HT-29 (cell line): ENCODE results near the gene IQGAP2. TPM values are rescaled to one million over a fixed set of nuclear protein-coding genes. Genes with fewer than 3 reads are reported as not detected.

Experiments used
- DNase-seq: peaks from one replicate; pipeline ENCODE4 v3.0.0-alpha.2; 2015; ENCODE audit warnings: low spot score
- total RNA-seq: library from RNA; depleted of rRNA; stranded (reverse); fragments of >200 nt; shearing (Covaris generic); gene quantifications from 2 replicates; pipeline ENCODE4 v1.2.3, GENCODE V29; 2014

The IQGAP2 gene
- total RNA-seq, 1 experiment from 2014 or later = 18.6 TPM

DNA sequence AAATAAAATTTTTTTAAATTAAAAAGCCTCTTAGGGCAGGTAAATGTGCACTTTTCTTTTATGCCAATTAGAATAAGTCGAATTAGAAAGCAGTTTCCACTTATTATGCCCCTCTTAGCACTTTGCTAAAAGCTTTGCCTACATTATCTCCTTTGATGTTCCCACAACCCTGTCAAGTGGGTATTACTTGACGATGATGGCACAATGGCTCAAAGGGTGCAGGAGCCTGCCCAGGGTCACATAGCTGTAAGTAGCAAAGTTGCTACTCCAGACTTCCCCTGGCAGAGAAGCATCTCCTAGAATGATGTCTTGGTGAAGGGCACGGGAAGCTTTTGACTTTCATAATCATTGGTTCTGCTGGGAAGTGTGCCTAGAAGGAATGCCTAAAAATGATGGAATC lies 18.4 kb upstream of the IQGAP2 start:
- no peak for DNase-seq

DNA sequence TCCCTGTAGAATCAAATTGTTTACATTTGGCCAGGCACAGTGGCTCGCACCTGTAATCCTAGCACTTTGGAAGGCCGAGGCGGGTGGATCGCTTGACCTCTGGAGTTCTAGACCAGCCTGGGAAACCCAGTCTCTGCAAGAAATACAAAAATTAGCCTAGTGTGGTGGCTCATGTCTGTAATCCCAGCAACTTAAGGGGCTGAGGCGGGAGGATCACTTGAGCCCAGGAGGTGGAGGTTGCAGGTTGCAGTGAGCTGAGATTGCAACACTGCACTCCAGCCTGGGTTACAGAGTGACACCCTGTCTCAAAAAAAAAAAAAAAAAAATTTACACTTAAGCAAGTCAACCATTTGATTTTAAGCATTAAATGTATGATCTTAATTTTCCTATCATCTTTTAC lies 17.5 kb upstream of the IQGAP2 start:
- DNase-seq = no peak

DNA sequence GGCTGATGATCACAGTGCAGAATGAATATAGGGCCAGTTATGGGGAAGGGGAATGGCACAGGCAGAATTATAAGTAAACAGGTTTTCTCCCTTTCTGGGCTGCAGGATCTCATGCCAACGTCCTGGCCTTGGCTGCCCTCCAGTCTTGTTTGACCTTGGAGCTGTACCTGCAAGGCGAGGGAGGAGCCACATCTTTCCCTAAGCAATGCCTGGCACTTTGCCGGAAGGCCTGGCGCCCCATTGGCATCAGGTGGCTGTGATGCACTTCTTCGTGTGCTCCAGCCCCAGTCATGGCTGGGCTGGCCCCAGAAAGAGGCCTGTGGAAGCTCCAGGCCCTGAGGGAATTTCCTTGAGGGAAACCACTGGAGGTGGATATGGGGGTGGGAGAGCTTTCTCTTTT lies 16.7 kb upstream of the IQGAP2 start:
- peak; percentile 65 for DNase-seq

DNA sequence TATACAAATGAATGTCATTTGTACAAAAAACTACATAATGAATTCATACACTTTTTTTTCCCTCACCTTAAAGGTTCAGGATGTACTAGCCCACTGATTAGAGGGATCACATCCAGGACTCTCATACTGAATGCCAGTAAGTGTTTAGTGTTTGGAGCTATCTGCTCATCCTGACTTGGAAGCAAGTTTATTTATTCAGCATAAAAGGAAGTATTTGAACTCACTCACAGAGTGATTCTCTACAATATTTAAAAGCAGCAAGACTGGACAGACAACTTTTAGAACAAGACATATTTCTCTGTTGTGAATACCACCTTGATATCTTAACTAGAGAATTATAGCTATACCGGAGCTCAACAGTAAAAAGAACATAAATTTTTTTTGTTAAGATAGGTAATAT lies 14.8 kb upstream of the IQGAP2 start:
- peak; percentile 65 for DNase-seq

DNA sequence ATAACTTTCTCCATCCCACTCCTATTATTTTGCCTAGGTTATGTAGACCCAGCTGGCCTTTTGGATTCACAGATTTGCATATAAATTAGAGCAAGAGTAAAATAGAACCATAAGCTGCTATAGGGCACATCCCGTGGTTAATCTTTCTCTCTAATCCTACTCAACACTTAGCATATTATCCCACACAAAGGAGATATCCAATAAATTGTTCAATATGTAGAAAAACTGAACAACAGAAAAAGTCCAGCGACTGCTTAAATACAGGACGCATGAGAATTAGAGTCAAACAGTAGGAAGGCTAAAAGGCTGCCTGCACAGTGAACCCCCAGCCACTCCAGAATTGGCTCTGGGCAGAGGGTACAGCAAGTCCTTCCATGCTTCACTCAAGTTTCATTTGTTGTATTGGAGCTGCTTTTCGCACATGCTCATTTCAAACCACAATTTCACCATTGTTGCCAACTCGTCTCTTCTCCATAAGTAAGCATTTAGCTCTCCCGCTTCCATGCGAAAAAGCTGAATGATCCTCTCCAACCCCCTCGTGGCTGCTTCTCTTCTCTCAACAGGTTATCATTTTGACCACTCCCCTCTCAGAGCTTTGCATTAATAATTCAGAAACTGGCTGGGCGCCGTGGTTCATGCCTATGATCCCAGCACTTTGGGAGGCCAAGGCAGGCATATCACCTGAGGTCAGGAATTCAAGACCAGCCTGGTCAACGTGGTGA lies 14.1 kb upstream of the IQGAP2 start:
- DNase-seq = no peak

DNA sequence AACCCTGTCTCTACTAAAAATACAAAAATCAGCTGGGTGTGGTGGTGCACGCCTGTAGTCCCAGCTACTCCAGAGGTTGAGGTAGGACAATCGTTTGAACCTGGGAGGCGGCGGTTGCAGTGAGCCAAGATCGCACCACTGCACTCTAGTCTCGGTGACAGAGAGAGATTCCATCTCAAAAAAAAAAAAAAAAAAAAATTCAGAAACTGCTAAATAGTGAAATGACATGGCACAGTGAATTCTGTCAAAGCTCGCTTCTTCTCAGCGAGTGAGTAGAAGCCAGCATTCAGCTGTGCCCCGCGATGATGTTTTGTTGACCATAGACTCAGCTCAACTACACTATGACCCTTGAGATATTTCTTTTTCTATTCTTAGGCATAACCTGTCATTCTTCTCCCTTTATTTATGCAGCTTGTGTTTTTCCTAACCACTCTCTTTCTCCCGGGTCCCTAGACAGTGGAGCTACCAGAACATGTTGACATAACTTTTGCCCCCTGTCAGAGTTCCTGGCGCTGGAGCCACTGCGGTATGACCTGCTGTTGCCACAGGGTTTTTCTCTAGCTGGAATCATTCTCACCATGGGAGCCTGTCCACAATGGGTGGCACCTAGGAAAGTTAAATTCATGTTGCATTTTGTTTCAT lies 13.5 kb upstream of the IQGAP2 start:
- DNase-seq = no peak

DNA sequence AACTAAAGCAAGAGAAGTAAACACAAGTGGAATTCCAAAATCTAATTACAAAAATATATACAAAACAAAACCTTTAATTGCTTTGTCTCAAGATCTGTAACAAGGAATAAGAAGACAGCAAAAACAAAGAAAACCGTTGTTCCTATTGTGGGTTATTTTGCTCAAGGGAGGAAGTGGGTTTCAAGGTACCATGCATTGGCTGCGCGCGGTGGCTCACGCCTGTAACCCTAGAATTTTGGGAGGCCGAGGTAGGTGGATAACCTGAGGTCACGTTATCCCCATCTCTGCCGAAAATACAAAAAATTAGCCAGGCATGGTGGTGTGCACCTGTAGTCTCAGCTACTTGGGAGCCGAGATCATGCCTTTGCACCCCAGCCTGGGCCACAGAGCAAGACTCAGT lies 12.1 kb upstream of the IQGAP2 start:
- DNase-seq = no peak

DNA sequence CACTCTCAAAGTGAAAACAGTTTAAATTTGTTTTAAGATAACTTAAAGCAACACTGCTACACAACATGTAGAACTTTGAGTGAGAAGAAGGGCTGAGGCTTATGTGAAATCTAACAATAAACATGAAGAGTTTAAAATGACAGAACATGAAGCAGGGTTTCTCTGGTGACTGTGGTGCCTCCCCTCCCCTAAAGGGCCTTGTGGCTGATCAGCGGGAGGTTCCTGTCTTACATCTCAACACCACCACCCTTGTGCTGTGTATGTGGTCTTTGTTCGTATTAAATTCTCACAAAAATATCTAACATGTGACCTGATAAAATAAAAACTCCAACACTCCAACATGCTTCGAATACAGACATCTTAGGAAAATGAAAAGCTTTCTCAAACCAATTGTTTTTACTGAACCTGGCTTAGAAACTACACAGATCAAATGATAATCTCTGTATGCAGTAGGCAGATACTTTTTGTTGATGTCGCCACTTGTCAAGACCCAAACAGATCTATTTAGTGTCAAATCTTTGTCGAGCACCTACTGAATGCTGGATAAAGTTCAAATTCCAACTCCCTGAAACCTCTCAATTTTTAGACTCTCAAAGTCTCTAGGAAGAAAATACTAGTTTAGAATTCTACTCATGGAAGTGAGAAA lies 9.9 kb upstream of the IQGAP2 start:
- no peak for DNase-seq

DNA sequence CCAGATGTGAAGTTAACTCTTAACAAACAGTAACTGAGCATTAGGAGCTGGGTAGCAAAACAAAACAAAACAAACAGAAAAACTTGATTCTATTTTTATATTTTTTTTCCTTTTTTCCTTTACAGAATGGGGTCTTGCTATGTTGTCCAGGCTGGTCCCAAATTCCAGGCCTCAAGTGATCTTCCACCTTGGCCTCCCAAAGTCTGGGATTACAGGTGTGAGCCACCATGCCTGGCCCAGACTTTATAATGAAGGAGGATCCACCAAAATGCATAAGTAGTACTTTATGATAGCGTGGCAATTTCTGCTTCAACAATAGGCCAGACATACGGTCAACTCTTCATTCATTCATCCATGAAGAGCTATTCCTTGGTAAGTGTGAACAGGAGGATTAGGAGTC lies 5.9 kb upstream of the IQGAP2 start:
- no peak for DNase-seq

DNA sequence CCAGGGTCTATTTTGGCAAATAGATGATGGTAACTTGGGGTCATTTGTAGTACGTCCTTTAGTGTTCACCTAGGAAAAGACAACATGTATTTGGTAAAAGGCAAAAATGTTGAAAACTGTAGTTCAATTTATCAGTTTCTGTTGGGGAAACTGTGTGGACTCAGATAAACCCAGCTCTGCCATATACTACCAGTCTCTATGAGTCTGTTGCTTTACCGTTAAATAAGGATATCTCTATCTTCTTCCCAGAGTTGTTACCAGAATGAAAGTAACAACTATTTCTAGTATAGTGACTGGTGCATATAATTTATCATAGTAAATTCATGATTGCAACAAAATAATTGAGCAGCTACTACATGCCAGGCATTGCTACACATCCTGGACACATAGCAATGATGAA lies 3.8 kb upstream of the IQGAP2 start:
- DNase-seq = no peak

DNA sequence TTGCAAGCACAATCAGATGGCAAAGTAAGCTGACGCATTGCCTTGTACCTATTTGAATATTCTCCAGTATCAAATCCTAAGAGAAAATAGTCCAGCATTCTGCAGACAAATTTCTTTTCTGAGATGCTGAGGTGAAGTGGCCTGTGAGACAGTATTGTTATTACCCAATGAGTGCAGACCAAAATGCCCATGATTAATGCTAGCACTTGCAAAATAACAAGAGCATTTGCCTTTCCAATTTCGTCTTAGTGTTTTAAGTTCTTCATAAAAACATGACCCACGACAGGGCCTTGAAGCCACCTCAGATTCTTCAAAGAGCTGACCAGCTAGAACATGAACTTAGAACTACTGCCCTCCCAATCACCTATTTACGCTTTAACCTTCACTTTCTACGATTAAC lies 2.6 kb upstream of the IQGAP2 start:
- no peak for DNase-seq

DNA sequence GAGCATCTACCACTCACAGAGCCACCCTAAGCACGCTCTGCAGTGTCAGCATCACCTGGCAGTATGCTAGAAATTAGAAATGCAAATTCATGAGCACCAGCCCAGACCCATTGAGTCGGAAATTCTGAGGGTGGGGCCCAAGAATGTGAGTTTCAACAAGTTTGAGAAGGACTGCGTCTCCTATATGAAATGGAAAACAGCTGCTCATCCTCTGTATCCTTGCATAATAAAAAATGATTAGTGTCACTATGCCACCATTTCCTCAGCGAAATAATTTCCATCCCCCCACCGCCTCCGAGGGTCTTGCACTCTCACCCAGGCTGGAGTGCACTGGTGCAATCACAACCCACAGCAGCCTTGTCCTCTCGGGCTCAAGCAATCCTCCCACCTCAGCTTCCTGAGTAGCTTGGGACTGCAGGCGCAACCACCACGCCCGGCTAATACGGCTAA lies 1.3 kb upstream of the IQGAP2 start:
- no peak for DNase-seq

DNA sequence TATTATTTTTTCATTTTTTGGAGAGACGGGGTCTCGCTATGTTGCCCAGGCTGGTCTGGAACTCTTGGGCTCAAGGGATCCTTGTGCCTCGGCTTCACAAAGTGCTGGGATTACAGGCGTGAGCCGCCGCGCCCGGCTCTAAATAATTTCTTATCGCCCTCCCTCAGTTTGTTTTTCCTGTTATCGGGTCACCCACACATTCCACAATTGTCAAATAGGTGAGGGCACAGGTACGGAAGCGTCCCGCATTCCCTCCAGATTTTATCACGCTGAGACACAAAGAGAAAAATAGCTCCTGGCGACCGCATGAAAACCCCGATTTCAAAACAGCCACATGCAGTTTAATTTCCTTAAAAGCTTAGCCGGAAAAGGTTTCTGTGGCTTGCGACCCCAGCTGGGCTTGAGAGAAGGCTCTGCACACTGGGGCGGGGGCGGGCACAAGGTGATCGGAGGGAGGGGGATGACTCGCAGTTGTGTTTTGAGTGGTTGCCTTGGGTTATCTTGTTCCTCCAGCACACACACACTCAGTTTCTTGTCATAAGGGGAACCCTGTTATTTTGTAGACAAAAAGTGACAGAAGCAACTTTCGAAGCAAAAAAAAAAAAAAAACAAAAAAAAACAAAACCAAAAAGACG lies 717 bp upstream of the IQGAP2 start:
- DNase-seq = peak; percentile 36

DNA sequence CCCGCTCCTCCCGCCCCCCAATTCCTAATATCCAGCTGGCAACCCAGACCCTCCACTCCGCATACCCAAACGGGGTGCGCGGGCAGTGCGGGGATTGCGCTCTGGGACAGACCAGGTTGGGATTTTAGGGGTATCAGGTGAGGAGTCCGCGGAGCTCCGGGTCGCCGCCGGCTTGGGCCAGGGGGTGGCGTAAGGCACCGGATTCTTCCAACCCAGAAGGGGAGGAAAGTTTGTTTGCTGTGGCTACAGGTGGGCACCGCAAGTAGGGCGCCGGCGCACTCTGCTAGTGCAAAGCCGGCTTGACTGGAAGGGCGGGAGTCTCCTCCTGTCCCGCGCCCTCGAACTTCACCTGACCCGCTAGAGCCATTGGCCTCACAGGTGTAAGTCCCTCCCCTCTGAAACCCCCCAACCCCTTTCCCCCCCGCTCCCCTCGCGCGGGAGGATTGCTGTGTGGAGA lies 709 bp downstream of the IQGAP2 start:
- peak; percentile 75 for DNase-seq

DNA sequence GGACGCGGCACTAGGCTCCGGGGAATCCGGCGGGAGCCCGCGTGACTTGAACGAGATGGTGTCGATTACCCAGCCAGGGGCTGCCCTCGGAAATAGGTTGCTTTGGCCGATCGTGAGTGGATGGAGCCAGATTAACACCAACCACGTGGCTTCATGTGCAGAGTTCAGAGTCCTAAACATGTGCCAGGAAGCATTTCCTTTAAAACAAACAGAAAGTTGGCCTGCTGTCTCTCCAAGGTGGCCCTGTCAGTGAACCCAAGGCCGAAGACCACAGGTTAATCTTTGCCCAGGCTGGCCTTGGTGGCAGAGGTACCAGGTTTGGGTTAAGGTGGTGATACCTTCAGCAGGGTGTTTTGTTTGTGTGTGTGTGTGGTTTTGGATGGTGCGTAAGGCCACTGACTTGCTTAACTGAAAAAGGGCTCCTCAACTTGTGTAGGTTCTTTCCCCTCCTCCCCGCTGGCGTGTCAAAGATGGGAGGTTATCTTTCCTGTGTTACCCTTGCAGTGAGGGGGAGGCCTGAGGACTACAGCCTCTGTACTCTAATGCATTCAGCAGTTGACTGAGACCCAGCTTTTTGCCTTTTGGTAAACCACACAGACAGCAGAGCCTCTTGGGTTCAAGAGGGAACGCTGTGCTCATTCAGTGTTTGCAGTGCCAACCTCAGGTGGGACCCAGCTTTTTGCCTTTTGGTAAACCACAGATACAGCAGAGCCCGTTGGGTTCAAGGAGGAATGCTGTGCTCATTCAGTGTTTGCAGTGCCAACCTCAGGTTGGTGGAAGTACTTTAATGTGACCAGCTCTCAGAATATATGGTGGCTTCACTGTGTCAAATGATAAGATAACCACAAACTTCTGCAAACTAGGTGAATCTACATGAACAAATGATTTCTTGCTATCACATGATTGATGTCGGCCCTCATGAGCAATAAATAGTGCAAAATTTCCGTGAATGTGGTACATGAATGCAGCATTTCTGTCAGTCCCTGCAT lies 1.4 kb downstream of the IQGAP2 start:
- DNase-seq = peak; percentile 71

DNA sequence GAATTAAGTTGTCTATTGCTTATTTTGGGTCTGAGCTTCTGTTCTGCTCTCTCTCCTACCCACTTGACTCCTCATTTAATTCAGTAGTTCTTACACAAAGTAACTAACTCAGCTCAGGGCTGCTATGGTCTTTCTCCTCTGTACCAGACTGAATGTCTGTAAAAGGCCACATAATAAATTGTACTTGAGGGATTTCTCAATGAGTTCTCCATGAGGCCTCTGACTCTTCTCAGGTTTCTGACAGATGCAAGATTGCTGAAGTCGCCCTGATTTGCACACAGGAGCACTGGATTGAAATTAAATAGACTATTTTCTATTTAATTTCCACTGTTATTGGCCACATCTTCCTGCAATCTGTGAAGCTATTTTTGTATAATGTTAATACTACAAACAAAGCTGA lies 2.9 kb downstream of the IQGAP2 start:
- no peak for DNase-seq

DNA sequence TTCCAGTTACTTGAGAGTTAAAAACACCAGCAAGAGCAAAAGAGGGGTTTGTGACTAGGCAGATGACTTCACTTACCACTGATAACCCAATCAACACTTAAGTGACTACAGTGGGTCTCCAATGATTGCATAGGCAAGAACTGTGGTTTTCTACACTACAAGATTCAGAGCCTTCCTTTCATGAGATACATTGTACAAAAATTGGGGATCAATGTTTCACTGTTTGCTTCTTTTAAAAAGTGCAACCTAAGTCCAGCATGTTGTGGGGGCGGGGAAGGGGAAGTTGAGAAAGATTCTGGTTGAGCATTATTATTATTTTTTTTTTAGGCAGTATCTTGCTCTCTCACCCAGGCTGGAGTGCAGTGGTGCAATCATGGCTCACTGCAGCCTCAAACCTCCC lies 3.6 kb downstream of the IQGAP2 start:
- no peak for DNase-seq

DNA sequence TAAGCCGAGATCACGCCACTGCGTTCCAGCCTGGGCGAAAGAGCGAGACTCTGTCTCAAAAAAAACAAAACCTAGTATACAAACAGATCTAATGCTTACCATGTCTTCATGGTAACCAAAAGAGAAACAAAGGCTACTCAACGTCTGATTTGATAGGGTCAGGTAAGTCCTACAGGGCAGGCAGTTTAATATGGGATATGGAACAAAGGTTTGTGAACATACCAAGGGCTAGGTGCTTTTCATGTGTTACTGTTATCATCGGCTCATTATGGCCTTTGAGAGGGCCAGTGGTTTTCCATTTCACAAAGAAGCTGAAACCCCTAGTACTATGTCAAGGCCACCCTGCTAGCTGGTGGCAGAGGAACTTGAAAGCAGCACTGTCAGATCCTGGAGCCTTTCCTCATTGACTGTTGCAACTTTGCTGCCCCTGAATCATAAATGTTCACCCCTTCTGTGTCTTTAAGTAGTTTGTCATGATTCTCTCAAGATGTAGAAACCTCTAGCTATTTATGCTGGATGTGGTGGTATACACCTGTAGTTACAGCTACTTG lies 5.1 kb downstream of the IQGAP2 start:
- no peak for DNase-seq

DNA sequence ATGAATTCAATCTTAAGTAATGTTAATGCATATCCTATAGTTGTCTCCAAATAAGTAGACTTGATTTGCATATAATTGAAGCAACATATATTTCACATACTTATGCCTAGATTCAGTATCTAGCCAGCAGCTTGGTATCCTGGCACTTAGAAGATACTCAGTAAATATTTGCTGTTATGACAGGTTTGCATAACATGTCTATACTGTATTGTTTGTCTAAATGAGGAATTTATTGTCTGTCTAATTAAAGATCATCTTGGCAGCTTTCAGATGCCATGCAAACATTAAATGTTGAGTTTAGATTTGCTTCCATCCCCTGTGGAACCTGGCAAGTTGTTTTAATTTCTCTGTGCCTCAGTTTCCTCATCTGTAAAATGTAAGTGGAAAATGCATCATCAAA lies 9.4 kb downstream of the IQGAP2 start:
- no peak for DNase-seq

DNA sequence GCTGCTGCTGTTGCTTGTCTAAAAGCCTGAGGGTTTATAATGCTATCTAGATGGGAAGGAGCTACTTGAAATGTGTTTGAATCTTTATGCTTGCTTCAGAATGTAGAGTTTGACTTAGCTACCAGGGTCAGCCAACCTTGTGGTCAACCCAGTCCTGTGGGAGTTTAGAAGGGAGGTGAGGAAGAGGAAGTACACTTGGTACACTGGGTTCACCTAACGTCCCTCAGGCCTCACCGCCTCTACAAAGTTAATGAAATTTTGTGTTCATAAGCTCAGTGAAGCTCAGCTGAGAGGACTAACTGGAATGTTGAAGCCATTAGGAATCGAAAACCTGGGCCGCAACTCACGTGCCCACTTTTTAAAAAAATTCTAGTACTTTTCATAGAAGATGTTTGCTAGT lies 10.7 kb downstream of the IQGAP2 start:
- no peak for DNase-seq

DNA sequence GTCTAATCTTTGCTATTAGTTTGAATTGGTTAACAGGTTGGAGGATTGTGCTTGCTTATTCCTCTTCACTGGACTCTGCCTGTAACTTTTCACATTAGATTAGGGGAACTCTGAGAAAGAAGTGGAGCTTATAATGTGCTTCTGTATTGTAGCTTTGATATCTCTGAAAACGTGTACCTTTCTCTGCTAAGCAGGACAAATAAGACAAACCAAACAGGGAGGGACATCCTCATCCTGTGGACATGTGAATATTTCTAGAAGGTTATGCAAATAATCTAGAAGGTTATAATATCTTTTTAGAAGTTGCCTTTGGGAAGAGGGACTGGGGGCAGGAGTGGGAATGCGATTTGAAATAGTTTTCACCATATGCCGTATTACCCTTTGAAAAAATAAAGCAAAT lies 11.7 kb downstream of the IQGAP2 start:
- DNase-seq = no peak
